NCI-H524 treated with DMSO at 0.1 percent for 48 hours (cell line): ENCODE measurements around the gene ACTR5.
A peak's percentile ranks its signal among the peaks of the same experiment; 100 is the strongest.

Experiments used
- DNase-seq: peaks from one replicate; lab custom pipeline; 2025; lab: John Stamatoyannopoulos, UW

ACTR5 gene

DNA sequence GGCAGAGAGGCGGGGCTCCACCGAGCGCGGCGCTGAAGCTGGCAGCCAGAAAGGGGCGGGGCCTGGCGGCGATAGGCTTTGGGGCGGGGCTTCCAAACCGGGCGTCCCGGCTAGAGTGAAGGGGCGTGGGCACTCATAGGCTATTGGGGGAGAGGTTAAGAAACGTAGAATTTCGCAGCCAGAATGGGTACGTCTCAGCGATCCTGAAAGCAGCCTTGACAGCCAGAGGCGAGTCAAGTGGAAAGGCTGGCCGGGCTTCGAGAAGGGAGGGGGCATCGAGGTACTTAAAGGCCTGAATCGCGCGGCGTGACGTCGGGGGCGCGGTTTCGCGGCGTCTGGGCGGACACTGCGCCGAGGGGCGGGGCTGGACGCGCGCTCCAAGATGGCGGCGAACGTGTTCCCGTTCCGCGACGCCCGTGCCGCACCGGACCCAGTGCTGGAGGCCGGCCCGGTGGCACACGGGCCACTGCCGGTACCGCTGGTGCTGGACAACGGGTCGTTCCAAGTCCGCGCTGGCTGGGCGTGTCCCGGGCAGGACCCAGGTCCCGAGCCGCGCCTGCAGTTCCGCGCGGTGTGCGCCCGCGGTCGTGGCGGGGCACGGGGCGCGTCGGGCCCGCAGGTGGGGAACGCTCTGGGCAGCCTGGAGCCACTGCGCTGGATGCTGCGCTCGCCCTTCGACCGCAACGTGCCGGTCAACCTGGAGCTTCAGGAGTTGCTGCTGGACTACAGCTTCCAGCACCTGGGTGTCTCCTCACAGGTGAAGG is at the start of gene ACTR5:
TSS of gene ACTR5 (plus strand) at position 364 of the 764 bp plus-strand sequence. CDS start at position 383, 19 bp downstream.
- DNase-seq: peak; percentile 50

DNA sequence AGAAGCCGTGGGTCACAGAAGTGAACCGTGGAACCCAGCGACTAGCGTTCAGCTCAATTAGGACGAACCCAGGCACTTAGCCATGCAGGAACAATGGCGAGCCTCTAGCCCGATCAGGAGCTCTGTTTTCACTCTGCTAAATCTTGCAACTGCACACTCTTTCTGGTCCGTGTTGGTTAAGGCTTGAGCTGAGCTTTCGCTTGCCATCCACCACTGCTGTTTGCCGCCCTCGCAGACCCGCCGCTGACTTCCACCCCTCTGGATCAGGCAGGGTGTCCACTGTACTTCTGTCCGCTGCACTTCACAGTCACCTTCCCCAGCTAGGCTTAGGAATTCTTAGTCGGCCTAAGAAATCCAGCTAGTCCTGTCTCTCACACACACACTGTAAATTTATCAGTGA is 49.7 kb upstream of the ACTR5 start:
- DNase-seq: no peak

DNA sequence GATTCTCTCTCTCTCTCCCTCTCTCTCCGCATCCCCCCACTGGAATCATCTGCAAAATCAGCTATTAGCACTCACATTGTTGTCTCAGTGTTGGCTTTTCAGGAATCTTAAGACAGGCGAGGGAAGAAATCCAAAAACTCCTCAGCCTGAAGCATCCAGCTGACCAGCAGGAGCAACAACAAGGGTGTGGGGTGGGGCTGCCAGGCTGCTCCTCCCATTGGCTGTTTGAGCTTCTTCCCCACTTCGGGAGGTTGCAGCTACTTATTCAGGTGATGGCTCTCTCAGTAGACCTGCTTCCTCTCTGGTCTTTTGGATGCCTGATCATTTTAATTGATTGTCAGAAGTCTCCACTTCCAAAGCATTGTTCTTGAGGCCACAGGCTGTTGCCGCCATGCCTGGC is 48.1 kb upstream of the ACTR5 start:
- no peak for DNase-seq

DNA sequence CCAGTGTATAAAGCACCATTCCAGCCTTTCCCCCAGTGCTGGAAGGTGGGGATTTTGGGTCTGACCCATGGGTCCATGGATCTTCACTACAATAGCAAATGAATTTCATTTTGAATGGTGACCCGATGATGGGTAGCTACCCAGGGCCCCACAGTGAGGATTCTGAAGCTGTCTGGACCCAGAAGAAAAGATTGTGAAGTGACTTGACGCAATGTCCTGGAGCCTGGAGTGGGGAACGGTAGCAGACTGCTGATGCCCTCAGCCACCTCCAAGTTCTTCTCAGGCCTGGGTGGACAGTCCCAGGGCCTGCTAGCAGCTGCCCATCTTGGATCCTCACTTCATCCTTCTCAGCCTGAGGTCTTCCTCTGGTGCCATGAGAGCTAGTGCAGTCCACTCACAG is 47.3 kb upstream of the ACTR5 start:
- DNase-seq: no peak

DNA sequence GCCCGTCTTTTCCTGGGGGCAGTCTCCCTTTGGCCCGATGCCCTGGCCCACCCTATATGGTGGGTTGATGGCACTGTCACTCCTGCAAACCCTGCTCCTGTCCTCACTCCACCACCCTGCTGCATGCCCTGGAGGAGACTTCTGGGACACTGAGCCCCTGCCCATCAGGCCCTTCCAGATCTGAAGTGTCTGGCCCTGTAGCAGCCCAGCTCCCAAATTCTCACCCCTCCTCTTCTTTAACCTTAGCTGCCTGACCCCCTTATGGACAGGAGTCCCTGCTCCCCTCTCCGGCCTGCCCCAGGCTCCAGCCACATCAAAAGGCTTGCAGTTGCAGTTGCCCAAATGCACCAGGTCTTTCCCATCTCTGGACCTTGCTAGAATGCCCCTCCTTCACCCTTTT is 44.7 kb upstream of the ACTR5 start:
- no peak for DNase-seq

DNA sequence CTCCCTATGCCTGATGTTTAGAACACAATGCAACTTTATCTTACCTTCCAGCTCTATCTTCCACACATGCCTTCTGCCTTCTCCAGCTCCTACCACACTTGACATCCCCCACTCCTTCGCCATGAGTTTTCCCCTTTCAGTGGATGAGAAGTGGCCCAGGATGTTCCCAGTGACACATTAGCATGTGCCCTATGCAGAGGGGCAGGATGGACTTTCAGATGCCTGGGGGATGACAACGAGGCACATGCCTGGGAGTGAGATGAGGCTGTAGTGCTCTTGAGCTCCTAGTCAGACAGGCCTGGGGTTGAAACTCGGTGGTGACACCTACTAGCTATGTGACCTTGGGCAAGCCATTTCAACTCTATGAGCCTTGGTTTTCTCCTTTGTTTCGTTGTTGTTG is 44.1 kb upstream of the ACTR5 start:
- DNase-seq: no peak

DNA sequence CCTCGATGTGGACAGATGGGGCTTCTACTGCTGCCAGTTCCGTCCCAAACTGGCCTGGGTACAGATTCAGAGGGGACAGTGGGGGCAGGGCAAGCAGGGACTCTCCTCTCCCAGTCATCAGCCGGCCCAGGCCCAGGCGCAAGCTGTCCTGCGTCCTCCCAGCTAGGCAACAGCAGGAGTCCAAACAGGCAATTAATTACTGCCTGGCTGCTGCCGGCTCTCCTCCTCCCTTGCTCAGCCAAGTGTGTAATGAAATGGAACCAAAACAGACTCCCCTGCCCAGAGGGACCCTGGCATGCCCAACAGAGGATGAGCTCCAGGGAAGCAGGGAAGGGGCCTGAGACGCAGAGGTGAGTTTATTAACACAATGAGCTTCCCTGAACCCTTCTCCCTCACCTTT is 41.8 kb upstream of the ACTR5 start:
- DNase-seq: peak; percentile 73

DNA sequence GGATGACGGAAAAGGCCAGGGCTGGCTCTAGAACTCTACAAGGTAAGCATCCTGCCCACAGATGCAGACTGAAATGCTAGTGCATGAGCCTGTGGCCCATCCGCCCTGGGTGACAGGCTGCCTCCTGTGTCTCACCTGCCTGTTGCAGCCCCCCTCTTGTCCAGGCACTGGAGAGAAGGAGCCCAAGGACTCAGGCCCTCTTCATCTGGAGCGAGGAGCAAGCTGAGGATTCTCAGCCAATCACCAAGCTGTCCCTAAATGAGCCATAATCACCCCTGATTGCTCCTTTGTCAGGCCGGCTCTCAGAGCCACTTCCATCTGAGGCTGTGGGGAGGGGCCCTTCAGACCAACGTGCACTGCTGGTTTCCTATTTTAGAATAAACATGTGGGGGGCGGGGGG is 34.0 kb upstream of the ACTR5 start:
- DNase-seq: no peak

DNA sequence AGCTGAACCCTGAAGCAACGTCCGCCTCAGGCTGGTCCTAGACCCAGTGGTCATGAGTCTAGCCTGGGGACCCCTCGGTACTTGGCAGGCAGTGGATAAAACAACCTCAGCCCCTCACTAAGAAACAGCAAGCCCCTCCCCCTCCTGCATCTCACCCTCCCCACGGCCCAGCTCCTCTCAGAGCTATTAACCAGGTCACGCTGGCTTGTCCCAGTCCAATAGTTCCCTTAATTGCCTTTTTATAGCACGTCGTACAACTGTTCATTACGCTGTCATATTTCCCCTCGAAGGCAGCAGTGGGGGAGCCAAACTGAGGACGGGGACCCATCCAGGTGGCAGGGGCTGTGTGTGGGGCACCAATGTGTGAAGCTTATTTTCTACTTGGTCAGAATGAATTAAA is 32.6 kb upstream of the ACTR5 start:
- DNase-seq: no peak

DNA sequence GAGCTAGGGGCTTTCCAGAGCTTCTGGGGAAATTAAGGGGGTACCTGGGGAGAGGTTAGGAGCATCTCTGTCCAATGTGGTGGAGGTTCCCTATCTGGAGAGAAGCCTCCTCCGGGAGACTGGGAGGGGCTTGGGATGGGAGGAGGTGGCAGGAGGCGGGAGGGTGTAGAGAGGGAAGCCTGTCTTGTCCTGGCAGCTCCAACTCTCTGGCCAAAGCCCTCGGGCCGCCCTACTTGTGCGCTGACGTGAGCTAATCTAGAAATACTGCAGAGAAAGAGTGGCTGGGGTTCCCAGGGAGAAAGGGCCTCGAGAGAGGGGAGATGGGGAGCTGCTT is 25.6 kb upstream of the ACTR5 start:
- no peak for DNase-seq

DNA sequence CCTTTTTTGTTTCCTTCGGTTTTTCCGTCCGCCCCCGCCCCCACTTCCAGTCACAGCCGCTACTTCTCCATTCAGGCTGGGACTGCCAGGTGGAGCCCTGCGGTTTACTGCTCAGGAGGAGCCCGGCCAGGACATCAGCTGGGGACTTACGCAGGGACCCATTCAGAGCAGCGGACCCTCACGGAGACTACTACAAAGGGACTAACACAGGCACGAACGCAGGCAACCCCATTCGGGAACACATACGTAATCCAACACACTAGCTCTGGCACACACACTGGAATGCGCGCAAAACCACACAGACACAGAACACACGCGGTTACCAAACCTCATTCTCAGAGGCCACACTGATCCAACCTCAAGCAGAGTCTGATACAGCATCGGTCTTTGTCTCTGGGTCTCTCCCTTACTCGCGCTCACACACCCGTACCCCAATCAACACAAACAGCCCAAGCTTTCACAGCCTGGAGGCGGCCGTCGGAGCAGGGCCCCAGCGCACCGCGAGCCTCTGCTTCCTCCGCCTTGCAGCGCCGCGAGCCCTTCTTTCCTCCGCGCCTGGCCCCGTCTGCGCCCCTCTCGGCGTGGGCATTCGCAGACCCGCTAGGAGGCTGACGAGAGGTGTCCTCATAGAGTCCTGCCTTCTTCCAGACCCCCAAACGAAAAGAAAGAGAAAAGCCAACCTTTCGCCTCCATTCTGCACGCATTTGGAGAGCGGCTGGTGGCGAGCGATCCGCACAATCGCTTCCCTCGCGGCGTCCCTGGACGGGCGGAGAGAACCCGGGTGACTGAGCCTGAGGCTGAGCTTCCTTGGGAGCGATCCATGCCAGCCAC is 25.0 kb upstream of the ACTR5 start:
- no peak for DNase-seq

DNA sequence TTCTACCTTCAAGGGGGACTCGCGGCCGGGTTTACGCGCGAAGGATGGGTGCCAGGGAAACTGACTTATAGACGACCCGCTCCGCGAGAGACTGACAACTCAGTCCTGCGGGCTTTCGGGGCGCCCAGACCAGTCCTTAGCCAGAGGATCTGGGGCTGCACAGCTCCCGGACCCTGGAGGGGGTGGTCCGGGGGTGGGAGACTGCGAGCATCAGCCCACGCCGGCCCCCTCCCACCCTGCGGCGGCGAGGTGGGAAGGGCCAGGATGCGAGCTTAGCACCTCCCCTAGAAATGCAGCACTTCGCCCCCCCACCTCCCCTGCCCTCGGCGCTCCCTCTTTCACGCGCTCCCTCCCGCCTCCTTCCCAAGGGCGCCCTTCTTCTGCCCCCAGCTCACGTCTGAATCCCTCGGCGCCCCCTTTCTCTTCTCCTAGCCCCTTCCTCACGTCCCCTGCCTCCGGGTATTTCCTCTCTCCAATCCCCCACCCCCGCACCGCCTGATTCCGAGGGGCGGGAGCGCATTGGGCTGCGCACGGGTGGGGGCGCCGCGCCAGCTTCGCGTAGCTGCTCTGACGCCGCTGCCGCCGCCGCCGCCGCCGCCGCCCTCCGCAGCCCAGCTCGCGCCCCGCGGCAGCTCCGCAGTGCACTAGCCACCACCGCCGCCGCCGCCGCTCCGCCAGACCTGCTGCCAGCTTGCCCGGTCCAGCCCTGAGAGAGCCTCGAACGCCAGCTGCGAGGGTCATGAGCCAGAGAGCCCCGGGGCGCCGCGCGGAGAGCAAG is 24.2 kb upstream of the ACTR5 start, which contains the start of gene SLC32A1:
TSS of gene SLC32A1 (plus strand) at position 639 of the 778 bp plus-strand sequence. CDS start 239 bp downstream, outside the sequence.
- no peak for DNase-seq

DNA sequence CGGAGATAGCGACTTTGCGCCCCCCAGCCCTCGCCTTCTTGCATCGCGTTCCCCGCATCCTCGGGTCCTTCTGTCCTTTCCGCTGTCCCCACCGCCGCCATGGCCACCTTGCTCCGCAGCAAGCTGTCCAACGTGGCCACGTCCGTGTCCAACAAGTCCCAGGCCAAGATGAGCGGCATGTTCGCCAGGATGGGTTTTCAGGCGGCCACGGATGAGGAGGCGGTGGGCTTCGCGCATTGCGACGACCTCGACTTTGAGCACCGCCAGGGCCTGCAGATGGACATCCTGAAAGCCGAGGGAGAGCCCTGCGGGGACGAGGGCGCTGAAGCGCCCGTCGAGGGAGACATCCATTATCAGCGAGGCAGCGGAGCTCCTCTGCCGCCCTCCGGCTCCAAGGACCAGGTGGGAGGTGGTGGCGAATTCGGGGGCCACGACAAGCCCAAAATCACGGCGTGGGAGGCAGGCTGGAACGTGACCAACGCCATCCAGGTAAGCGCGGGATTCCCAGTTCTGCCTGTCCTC is 23.6 kb upstream of the ACTR5 start:
- DNase-seq: no peak

DNA sequence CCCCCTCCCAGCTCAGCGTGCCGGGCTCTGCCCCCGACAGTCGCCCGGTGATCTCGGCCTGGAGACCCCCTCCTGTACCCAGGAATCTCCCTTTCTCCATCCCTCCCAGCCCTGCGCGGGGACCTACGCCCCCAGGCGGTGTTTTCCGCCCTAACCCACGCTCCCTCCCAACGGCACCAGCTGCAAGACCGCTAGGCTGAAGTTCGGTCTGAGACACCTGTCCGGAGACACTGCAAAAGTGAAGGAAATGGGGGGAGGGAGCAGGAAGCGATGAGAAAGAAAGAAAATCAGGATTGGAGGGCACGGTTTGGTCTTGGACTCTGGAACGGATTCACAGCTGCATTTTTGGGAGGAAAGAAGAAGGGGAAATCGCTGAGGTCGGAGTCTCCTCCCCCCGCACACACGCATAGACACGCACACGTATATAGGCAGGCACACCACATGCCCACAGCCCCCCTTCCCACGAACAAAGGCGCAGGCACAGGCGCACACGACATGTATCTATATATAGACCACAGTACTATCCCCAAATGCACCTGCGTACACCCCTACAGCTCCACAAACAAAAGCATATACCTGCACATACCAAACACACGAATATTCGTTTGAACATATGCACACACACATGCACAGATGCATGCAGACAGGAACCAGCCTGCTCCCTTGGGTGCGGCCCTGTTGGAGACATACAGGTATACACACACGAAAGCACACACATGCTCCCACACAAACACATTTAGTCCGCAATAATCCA is 22.9 kb upstream of the ACTR5 start:
- no peak for DNase-seq

DNA sequence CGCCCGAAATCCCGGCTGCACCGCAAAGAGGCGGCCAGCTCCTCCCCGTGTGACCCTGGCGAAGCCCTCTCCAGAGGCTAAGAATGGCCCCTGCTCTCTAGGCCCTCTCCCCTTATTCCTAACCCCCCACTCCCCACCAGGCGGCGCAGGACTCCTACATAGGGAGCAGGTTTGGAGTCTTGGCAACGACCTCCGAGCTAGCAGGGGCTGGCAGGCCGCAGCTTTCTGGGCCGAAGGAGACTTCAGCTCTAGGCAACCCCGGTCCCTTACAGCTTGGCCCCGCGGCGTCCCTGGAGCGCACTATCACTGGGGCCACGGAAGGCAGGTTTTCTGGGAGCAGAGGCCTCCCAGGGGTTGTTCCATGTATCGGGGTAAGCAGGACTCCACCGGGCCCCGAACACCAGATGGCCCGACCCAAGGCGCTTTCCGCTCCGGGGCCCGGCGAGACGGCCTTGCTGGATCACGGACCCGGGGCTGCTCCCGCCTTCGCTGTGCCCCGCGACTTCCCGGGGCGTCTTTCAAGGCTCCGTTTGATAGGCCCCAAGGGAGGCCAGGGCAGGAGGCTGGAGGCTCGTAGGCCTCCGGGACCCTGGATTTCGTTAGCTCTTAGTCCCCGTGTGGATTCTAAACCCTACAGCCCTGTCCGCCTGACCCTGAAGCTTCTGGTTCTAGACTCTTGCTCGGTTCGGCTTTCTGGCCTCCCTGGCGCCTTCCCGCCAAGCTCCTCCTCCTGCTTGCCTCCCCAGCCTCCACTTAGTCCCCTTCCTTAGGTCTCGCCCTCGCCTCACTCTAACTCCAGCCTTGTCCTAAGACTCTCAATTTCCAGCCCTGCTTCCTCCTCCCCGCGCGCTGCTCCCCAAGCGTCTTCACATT is 22.1 kb upstream of the ACTR5 start:
- peak; percentile 56 for DNase-seq

DNA sequence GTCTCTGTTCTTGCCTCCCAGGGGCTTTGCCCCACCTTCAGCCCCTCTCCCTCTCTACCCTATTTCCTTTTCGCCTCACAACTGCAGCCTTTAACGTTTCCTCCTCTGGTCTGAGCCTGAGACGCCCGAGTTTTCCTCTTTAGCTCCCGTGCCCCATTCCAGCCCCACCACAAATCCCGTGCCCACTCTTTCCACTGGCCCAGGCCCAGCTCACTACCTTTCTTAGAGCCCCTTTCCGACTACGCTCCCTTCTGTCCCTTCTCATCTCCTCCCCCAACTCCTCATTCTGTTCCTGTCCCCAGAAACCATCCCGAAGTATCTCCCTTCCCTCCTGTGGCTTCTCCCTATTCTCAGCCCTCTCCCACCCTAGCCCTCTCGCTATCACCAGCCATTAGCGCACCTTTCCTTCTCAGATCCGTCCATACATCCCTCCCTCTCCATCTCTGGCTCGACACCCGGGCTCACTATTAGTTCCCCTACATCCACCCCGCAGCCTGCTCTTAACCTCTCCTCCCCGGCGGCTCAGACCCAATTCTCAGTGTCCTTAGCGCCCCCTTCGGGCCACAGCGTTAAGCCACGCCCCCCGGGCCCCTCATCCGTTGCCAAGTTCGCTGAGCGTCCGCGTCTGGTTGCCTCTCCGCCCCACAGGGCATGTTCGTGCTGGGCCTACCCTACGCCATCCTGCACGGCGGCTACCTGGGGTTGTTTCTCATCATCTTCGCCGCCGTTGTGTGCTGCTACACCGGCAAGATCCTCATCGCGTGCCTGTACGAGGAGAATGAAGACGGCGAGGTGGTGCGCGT is 21.3 kb upstream of the ACTR5 start:
- DNase-seq: no peak

DNA sequence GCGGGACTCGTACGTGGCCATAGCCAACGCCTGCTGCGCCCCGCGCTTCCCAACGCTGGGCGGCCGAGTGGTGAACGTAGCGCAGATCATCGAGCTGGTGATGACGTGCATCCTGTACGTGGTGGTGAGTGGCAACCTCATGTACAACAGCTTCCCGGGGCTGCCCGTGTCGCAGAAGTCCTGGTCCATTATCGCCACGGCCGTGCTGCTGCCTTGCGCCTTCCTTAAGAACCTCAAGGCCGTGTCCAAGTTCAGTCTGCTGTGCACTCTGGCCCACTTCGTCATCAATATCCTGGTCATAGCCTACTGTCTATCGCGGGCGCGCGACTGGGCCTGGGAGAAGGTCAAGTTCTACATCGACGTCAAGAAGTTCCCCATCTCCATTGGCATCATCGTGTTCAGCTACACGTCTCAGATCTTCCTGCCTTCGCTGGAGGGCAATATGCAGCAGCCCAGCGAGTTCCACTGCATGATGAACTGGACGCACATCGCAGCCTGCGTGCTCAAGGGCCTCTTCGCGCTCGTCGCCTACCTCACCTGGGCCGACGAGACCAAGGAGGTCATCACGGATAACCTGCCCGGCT is 20.6 kb upstream of the ACTR5 start:
- no peak for DNase-seq

DNA sequence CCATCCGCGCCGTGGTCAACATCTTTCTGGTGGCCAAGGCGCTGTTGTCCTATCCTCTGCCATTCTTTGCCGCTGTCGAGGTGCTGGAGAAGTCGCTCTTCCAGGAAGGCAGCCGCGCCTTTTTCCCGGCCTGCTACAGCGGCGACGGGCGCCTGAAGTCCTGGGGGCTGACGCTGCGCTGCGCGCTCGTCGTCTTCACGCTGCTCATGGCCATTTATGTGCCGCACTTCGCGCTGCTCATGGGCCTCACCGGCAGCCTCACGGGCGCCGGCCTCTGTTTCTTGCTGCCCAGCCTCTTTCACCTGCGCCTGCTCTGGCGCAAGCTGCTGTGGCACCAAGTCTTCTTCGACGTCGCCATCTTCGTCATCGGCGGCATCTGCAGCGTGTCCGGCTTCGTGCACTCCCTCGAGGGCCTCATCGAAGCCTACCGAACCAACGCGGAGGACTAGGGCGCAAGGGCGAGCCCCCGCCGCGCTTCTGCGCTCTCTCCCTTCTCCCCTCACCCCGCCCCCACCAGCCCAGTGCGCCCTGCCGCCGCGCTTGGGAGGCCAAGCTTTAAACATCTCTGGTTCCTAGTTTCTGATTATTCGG is 20.0 kb upstream of the ACTR5 start:
- DNase-seq: no peak
